Activated CD8-positive, alpha-beta T cell treated with anti-CD3 and anti-CD28 coated beads for 36 hours (primary cell): ENCODE data around the gene IL21R. TPM values are rescaled to one million over a fixed set of nuclear protein-coding genes. Genes with fewer than 3 reads are reported as not detected.

Experiments used
- ATAC-seq: fragments of 200-7000 bp; cut with Tn5 transposase; one replicate; pipeline ENCODE4 v1.10.0; 2021; ENCODE audit warnings: mild to moderate bottlenecking, moderate library complexity
- CTCF ChIA-PET: fragments of 350-600 bp; sonication (Branson Sonifier 250); formaldehyde crosslinking; loops from one replicate; lab custom pipeline; 2021; ENCODE audit warnings: antibody characterized with exemption; lab: Charles Lee
- POLR2A ChIA-PET: fragments of 350-600 bp; sonication (Branson Sonifier 250); formaldehyde crosslinking; loops from one replicate; lab custom pipeline; 2021; ENCODE audit warnings: antibody characterized with exemption; lab: Charles Lee
- DNase-seq: peaks from one replicate; pipeline ENCODE4 v3.0.0-alpha.2; 2020
- H3K27ac Mint-ChIP-seq: one replicate; pipeline ENCODE4 v1.8.0; 2021; ENCODE audit warnings: mild to moderate bottlenecking, mixed read lengths
- H3K27me3 Mint-ChIP-seq: one replicate; pipeline ENCODE4 v1.8.0; 2021; ENCODE audit warnings: mixed read lengths
- H3K36me3 Mint-ChIP-seq: one replicate; pipeline ENCODE4 v1.8.0; 2021; ENCODE audit warnings: low read depth, mixed read lengths
- H3K4me1 Mint-ChIP-seq: one replicate; pipeline ENCODE4 v1.8.0; 2021; ENCODE audit warnings: low read depth, mixed read lengths
- H3K4me3 Mint-ChIP-seq: one replicate; pipeline ENCODE4 v1.8.0; 2021; ENCODE audit warnings: mild to moderate bottlenecking, moderate library complexity, mixed read lengths
- H3K9me3 Mint-ChIP-seq: one replicate; pipeline ENCODE4 v1.8.0; 2021; ENCODE audit warnings: mixed read lengths
- CTCF ChIP-seq: fragments of 200-600 bp; IDR thresholded peaks from one replicate; pipeline ENCODE4 v1.8.0; 2022; ENCODE audit warnings: antibody characterized with exemption, mild to moderate bottlenecking
- intact Hi-C: fragments of 100-400 bp; cut with micrococcal nuclease; formaldehyde crosslinking; loops from one replicate; pipeline ENCODE4 v1.10.0; 2022
- total RNA-seq, 2 experiments: library from RNA; stranded (reverse); gene quantifications; one replicate each; pipeline ENCODE4 v1.2.3, GENCODE V29; 2021

IL21R gene
- total RNA-seq, 2 experiments from 2014 or later, result 95.6 to 97.2 TPM

- Mint-ChIP-seq H3K36me3 (peaks cover 73% of the 10 kb centered on the region), H3K4me1 (peaks cover 18% of the 10 kb centered on the region), H3K27ac (peak overlapping the region; percentile 37), H3K9me3 (no peaks in the 10 kb centered on the region), H3K27me3 (no peaks in the 10 kb centered on the region), H3K4me3 (no peak overlapping the region)
- ChIA-PET POLR2A (no interaction called here), CTCF (no interaction called here)
- intact Hi-C loops, result no loop called here
- no peak for ATAC-seq
- no peak for TF ChIP-seq CTCF
- no peak for DNase-seq
Observed at GRCh38 chr16:27468941-27469531, 67.1 kb downstream of the IL21R start.

- CTCF ChIA-PET, result no interaction called here
- peaks cover 6% of the 10 kb centered on the region for H3K4me1 Mint-ChIP-seq
Observed at GRCh38 chr16:27470567-27471431, 68.8 kb downstream of the IL21R start.

GRCh38 chr16:27471661-27472060 lies 69.7 kb downstream of the IL21R start:
- Mint-ChIP-seq H3K36me3 (peaks cover 54% of the 10 kb centered on the region), H3K4me3 (no peak overlapping the region), H3K9me3 (no peaks in the 10 kb centered on the region), H3K27ac (no peak overlapping the region), H3K27me3 (no peaks in the 10 kb centered on the region), H3K4me1 (peaks cover 2% of the 10 kb centered on the region)
- DNase-seq (no peak), ATAC-seq (no peak)
- ChIA-PET CTCF (no interaction called here), POLR2A (no interaction called here)
- intact Hi-C loops, result no loop called here
- TF ChIP-seq CTCF, result no peak

More at GRCh38 chr16:27470567-27471431, 68.8 kb downstream of the IL21R start:
- H3K36me3 Mint-ChIP-seq, result peaks cover 61% of the 10 kb centered on the region
- no peak overlapping the region for H3K4me3 Mint-ChIP-seq
- DNase-seq (no peak), ATAC-seq (no peak)
- H3K27ac Mint-ChIP-seq, result no peak overlapping the region
- intact Hi-C loops, result no loop called here
- TF ChIP-seq CTCF, result no peak
- H3K9me3 Mint-ChIP-seq, result no peaks in the 10 kb centered on the region
- no peaks in the 10 kb centered on the region for H3K27me3 Mint-ChIP-seq
- POLR2A ChIA-PET, result no interaction called here

GRCh38 chr16:27472091-27473020 lies 70.4 kb downstream of the IL21R start:
- intact Hi-C loops, result no loop called here
- H3K4me3 Mint-ChIP-seq, result no peak overlapping the region
- H3K27ac Mint-ChIP-seq, result peak overlapping the region; percentile 5
- no peak for DNase-seq
- TF ChIP-seq CTCF, result no peak
- H3K4me1 Mint-ChIP-seq, result no peaks in the 10 kb centered on the region
- peaks cover 47% of the 10 kb centered on the region for H3K36me3 Mint-ChIP-seq
- CTCF ChIA-PET, result no interaction called here
- POLR2A ChIA-PET, result no interaction called here
- ATAC-seq, result no peak
- no peaks in the 10 kb centered on the region for H3K9me3 Mint-ChIP-seq
- H3K27me3 Mint-ChIP-seq, result no peaks in the 10 kb centered on the region
